ENCODE measurements around the gene PATJ.
"Not testable (repeated sequence)": the region's sequence is repeated elsewhere in the genome, so short reads cannot be mapped to it uniquely, and the experiment has no call there.

Gene PATJ

DNA sequence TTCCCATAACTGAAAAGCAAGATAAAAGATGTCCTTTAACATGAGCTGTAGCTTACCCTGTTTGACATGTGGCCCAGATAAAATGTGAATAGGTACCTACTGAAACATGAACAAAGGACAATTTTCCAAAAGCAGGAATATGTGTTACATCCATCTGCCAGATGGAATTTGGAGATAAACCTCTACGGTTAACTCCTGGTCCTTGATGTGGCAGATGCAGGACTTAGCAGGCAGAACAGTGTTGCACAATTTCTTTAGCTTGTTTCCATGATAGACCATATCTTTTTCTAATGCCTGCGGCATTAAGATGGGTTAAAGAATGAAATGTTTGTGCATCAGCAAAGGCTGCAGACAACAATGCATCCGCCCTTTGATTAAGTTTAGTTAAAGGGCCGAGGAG lies 437.8 kb downstream of the PATJ start:
- H3K27me3 ChIP-seq (ENCODE audit: insufficient read depth, low read length, poor library complexity); H2BK120ac ChIP-seq (ENCODE audit: low read depth, low read length); H4K8ac ChIP-seq (ENCODE audit: low read depth, low read length); H3K23ac ChIP-seq (ENCODE audit: low read length); H3K36me3 ChIP-seq (ENCODE audit: control insufficient read depth, insufficient read depth, low read length); H3K79me1 ChIP-seq (ENCODE audit: low read length); H2AK5ac ChIP-seq (ENCODE audit: low read length); H3K9ac ChIP-seq (ENCODE audit: low read length); H3K4me3 ChIP-seq (ENCODE audit: low read length); H3K27ac ChIP-seq (ENCODE audit: low read depth, low read length); H3K4ac ChIP-seq (ENCODE audit: low read depth, low read length); H3K4me2 ChIP-seq (ENCODE audit: low read length); DNase-seq; H3K18ac ChIP-seq (ENCODE audit: low read length); H4K5ac ChIP-seq (ENCODE audit: low read length); H3K79me2 ChIP-seq (ENCODE audit: control insufficient read depth, insufficient read depth, low read length); H2BK15ac ChIP-seq (replicated peaks; ENCODE audit: low read depth); H2BK5ac ChIP-seq (ENCODE audit: low read length): not testable (repeated sequence)
- H3K4me1 ChIP-seq (ENCODE audit: control insufficient read depth, low read depth, low read length), result peaks cover 11% of the 10 kb centered on the region
- no CpG with 5 or more reads among the region's 4 CpGs for WGBS (ENCODE audit: extremely low coverage, insufficient coverage, low lambda C conversion rate)
- H3K56ac ChIP-seq (ENCODE audit: low read length), result peak overlapping the region; percentile 44

DNA sequence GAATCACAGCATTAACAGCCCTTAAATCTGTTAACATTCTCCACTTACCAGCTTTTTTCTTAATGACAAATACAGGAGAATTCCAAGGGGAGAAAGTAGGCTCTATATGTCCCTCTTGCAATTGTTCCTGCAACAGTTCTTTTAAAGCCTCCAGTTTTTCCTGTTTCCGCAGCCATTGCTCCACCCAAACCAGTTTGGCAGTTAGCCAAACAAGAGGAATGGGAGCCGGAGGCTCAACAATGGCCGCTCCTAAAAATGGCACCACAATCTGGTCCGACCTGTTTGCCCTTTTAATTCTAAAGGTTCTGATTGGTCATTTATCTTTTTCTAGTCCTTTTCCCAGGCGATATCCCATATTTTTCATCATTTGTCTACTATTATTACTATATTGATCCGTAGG lies 438.4 kb downstream of the PATJ start:
- H3K18ac ChIP-seq (ENCODE audit: low read length), result peak overlapping the region; percentile 84
- no peaks in the 10 kb centered on the region for H3K79me1 ChIP-seq (ENCODE audit: low read length)
- DNase-seq, result peak; percentile 29
- no peak overlapping the region for H3K23ac ChIP-seq (ENCODE audit: low read length)
- H4K5ac ChIP-seq (ENCODE audit: low read length), result no peak overlapping the region
- H3K27me3 ChIP-seq (ENCODE audit: insufficient read depth, low read length, poor library complexity), result no peaks in the 10 kb centered on the region
- WGBS (ENCODE audit: extremely low coverage, insufficient coverage, low lambda C conversion rate), result no CpG with 5 or more reads among the region's 6 CpGs
- H3K4me2 ChIP-seq (ENCODE audit: low read length), result no peak overlapping the region
- no peak overlapping the region for H3K4ac ChIP-seq (ENCODE audit: low read depth, low read length)
- no peaks in the 10 kb centered on the region for H3K79me2 ChIP-seq (ENCODE audit: control insufficient read depth, insufficient read depth, low read length)
- no peak overlapping the region for H3K4me3 ChIP-seq (ENCODE audit: low read length)
- no peak overlapping the region for H2BK15ac ChIP-seq (replicated peaks; ENCODE audit: low read depth)
- no peaks in the 10 kb centered on the region for H3K36me3 ChIP-seq (ENCODE audit: control insufficient read depth, insufficient read depth, low read length)
- no peak overlapping the region for H2BK5ac ChIP-seq (ENCODE audit: low read length)
- H3K9ac ChIP-seq (ENCODE audit: low read length), result no peak overlapping the region
- H2AK5ac ChIP-seq (ENCODE audit: low read length), result no peak overlapping the region
- peaks cover 11% of the 10 kb centered on the region for H3K4me1 ChIP-seq (ENCODE audit: control insufficient read depth, low read depth, low read length)
- H3K27ac ChIP-seq (ENCODE audit: low read depth, low read length), result no peak overlapping the region
- peak overlapping the region; percentile 19 for H3K56ac ChIP-seq (ENCODE audit: low read length)
- H2BK120ac ChIP-seq (ENCODE audit: low read depth, low read length), result no peak overlapping the region
- no peak overlapping the region for H4K8ac ChIP-seq (ENCODE audit: low read depth, low read length)

DNA sequence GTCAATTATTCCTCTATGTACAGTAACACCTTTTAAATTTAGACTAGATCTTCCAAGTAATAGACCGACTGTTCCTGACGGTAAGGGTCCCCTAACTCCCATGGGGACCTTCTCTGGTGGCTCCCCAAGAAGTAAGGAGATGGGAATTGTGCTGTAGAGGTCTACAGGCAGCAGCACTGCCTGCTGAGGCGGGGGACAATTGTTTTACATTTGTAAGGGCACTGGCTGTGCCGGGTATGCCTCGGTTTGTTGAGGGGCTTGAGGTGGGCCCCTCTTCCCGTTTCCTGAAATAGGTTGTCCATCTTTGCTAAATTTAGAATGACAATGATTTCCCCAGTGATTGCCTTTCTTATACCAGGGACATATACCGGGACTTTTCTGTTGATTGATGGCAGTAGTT lies 439.3 kb downstream of the PATJ start:
- no peak overlapping the region for H4K5ac ChIP-seq (ENCODE audit: low read length)
- no peak overlapping the region for H4K8ac ChIP-seq (ENCODE audit: low read depth, low read length)
- no peak for DNase-seq
- peak overlapping the region; percentile 73 for H3K56ac ChIP-seq (ENCODE audit: low read length)
- no peak overlapping the region for H3K4me3 ChIP-seq (ENCODE audit: low read length)
- no peak overlapping the region for H2AK5ac ChIP-seq (ENCODE audit: low read length)
- no peaks in the 10 kb centered on the region for H3K79me1 ChIP-seq (ENCODE audit: low read length)
- no peaks in the 10 kb centered on the region for H3K79me2 ChIP-seq (ENCODE audit: control insufficient read depth, insufficient read depth, low read length)
- H3K4me1 ChIP-seq (ENCODE audit: control insufficient read depth, low read depth, low read length), result peaks cover 11% of the 10 kb centered on the region
- WGBS (ENCODE audit: extremely low coverage, insufficient coverage, low lambda C conversion rate), result no CpG with 5 or more reads among the region's 7 CpGs
- no peak overlapping the region for H3K9ac ChIP-seq (ENCODE audit: low read length)
- peak overlapping the region; percentile 38 for H3K27ac ChIP-seq (ENCODE audit: low read depth, low read length)
- no peaks in the 10 kb centered on the region for H3K27me3 ChIP-seq (ENCODE audit: insufficient read depth, low read length, poor library complexity)
- H3K36me3 ChIP-seq (ENCODE audit: control insufficient read depth, insufficient read depth, low read length), result no peaks in the 10 kb centered on the region
- H3K4ac ChIP-seq (ENCODE audit: low read depth, low read length), result peak overlapping the region; percentile 31
- H3K18ac ChIP-seq (ENCODE audit: low read length), result peak overlapping the region; percentile 97
- no peak overlapping the region for H2BK120ac ChIP-seq (ENCODE audit: low read depth, low read length)
- H3K23ac ChIP-seq (ENCODE audit: low read length), result no peak overlapping the region
- H2BK5ac ChIP-seq (ENCODE audit: low read length), result peak overlapping the region; percentile 69
- H3K4me2 ChIP-seq (ENCODE audit: low read length), result no peak overlapping the region
- H2BK15ac ChIP-seq (replicated peaks; ENCODE audit: low read depth), result peak overlapping the region; percentile 14

DNA sequence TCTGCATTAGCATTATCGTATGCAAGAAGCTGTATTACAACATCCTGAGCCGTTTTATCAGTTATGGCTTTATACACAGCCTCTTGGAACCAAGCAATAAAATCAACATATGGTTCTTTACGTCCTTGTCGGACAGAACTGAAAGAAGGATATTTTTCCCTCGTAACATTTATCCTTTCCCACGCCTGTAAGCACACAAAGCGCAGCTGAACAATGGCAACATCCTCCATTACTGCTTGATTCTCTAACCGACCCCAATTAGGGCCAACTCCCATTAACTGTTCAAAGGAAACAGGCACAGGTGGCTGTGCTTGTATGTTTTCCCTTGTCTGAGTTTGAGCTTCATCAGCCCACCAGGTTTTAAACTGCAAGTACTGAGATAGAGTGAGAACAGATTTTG lies 439.9 kb downstream of the PATJ start:
- H3K4me3 ChIP-seq (ENCODE audit: low read length); H3K56ac ChIP-seq (ENCODE audit: low read length); H3K4ac ChIP-seq (ENCODE audit: low read depth, low read length); H3K79me1 ChIP-seq (ENCODE audit: low read length); H2BK120ac ChIP-seq (ENCODE audit: low read depth, low read length); H4K5ac ChIP-seq (ENCODE audit: low read length); H3K36me3 ChIP-seq (ENCODE audit: control insufficient read depth, insufficient read depth, low read length); H3K27ac ChIP-seq (ENCODE audit: low read depth, low read length); H2AK5ac ChIP-seq (ENCODE audit: low read length); H4K8ac ChIP-seq (ENCODE audit: low read depth, low read length); H3K9ac ChIP-seq (ENCODE audit: low read length); H2BK5ac ChIP-seq (ENCODE audit: low read length); H3K18ac ChIP-seq (ENCODE audit: low read length); DNase-seq; H3K4me2 ChIP-seq (ENCODE audit: low read length); H3K23ac ChIP-seq (ENCODE audit: low read length); H3K27me3 ChIP-seq (ENCODE audit: insufficient read depth, low read length, poor library complexity); H3K79me2 ChIP-seq (ENCODE audit: control insufficient read depth, insufficient read depth, low read length): not testable (repeated sequence)
- no CpG with 5 or more reads among the region's 8 CpGs for WGBS (ENCODE audit: extremely low coverage, insufficient coverage, low lambda C conversion rate)
- H3K4me1 ChIP-seq (ENCODE audit: control insufficient read depth, low read depth, low read length), result peaks cover 11% of the 10 kb centered on the region
- peak overlapping the region; percentile 57 for H2BK15ac ChIP-seq (replicated peaks; ENCODE audit: low read depth)

DNA sequence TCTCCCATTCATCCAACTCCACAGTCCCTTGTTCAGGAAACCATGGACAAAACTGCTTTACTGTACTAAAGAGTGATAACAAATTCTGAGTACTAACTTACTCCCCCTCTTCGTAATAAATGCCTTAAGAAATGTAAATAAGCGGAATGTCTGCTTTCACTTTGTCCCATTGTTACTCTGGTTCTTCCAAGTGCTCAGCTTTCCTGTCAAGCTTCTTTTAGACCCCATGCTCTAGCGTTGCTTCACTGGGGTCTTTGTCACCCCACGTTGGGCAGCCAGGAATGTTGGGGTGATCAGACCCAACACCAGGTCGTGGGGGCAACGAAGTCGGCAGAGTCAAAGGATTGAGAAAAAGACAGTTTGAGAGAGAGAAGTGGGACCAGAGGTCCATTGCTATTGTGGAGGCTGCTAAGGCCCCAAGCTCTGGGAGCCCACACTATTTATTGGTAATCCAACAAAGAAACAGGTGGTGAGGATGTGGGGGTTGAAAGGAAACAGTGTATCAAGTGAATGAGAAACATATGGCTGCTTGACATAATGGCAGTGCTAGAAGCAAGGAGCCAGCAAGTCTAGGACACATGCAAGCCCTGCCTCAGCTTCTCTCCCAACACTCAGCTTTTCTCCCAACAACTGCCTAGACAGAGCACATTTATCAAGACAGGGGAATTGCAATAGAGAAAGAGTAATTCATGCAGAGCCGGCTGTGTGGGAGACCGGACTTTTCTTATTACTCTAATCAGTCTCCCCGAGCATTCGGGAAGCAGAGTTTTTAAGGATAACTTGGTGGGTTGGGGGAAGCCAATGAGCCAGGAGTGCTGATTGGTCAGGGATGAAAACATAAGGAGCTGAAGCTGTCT lies 441.1 kb downstream of the PATJ start:
- not testable (repeated sequence) for H3K23ac ChIP-seq (ENCODE audit: low read length); H3K79me1 ChIP-seq (ENCODE audit: low read length); H3K4me2 ChIP-seq (ENCODE audit: low read length); H3K27me3 ChIP-seq (ENCODE audit: insufficient read depth, low read length, poor library complexity); H2AK5ac ChIP-seq (ENCODE audit: low read length); H4K8ac ChIP-seq (ENCODE audit: low read depth, low read length); DNase-seq; H3K4me3 ChIP-seq (ENCODE audit: low read length); H2BK5ac ChIP-seq (ENCODE audit: low read length); H3K4me1 ChIP-seq (ENCODE audit: control insufficient read depth, low read depth, low read length); H3K36me3 ChIP-seq (ENCODE audit: control insufficient read depth, insufficient read depth, low read length); H4K5ac ChIP-seq (ENCODE audit: low read length); H3K4ac ChIP-seq (ENCODE audit: low read depth, low read length); H3K27ac ChIP-seq (ENCODE audit: low read depth, low read length); H3K9ac ChIP-seq (ENCODE audit: low read length); H3K79me2 ChIP-seq (ENCODE audit: control insufficient read depth, insufficient read depth, low read length); H2BK120ac ChIP-seq (ENCODE audit: low read depth, low read length)
- WGBS (ENCODE audit: extremely low coverage, insufficient coverage, low lambda C conversion rate), result no CpG with 5 or more reads among the region's 11 CpGs
- Histone ChIP-seq H3K18ac (ENCODE audit: low read length) (peak overlapping the region; percentile 94), H2BK15ac (replicated peaks; ENCODE audit: low read depth) (peak overlapping the region; percentile 74), H3K56ac (ENCODE audit: low read length) (peak overlapping the region; percentile 56)

GRCh38 chr1:62184336-62184735 lies 442.1 kb downstream of the PATJ start:
- H3K9ac ChIP-seq (ENCODE audit: low read length), result no peak overlapping the region
- no peak for DNase-seq

More at GRCh38 chr1:62184336-62184735, 442.1 kb downstream of the PATJ start:
- no peaks in the 10 kb centered on the region for H3K27me3 ChIP-seq (ENCODE audit: insufficient read depth, low read length, poor library complexity)
- H3K23ac ChIP-seq (ENCODE audit: low read length), result no peak overlapping the region
- H2BK5ac ChIP-seq (ENCODE audit: low read length), result no peak overlapping the region
- H3K18ac ChIP-seq (ENCODE audit: low read length), result no peak overlapping the region
- no peak overlapping the region for H4K5ac ChIP-seq (ENCODE audit: low read length)
- no peak overlapping the region for H2BK120ac ChIP-seq (ENCODE audit: low read depth, low read length)
- H3K79me2 ChIP-seq (ENCODE audit: control insufficient read depth, insufficient read depth, low read length), result no peaks in the 10 kb centered on the region
- H3K4me1 ChIP-seq (ENCODE audit: control insufficient read depth, low read depth, low read length), result peaks cover 2% of the 10 kb centered on the region
- no peaks in the 10 kb centered on the region for H3K79me1 ChIP-seq (ENCODE audit: low read length)
- no peaks in the 10 kb centered on the region for H3K36me3 ChIP-seq (ENCODE audit: control insufficient read depth, insufficient read depth, low read length)
- H3K4ac ChIP-seq (ENCODE audit: low read depth, low read length), result no peak overlapping the region
- H4K8ac ChIP-seq (ENCODE audit: low read depth, low read length), result no peak overlapping the region
- no CpG with 5 or more reads among the region's 7 CpGs for WGBS (ENCODE audit: extremely low coverage, insufficient coverage, low lambda C conversion rate)
- no peak overlapping the region for H3K4me3 ChIP-seq (ENCODE audit: low read length)
- H2BK15ac ChIP-seq (replicated peaks; ENCODE audit: low read depth), result no peak overlapping the region
- no peak overlapping the region for H2AK5ac ChIP-seq (ENCODE audit: low read length)
- no peak overlapping the region for H3K27ac ChIP-seq (ENCODE audit: low read depth, low read length)
- no peak overlapping the region for H3K56ac ChIP-seq (ENCODE audit: low read length)
- no peak overlapping the region for H3K4me2 ChIP-seq (ENCODE audit: low read length)
